Panc1 (cell line): ENCODE measurements around the gene LACTB.

Experiments
- POLR2AphosphoS5 ChIP-seq: IDR thresholded peaks from 2 replicates; pipeline ENCODE4 v1.6.1; 2012; ENCODE audit warnings: mild to moderate bottlenecking, low read depth, low read length, moderate library complexity
- REST ChIP-seq, 2 experiments: IDR thresholded peaks; 2 replicates each; pipeline ENCODE4 v1.6.1; 2011 to 2012; ENCODE audit warnings: low read depth in 2 of 2, control low read depth in 1 of 2, low read length in 1 of 2, mild to moderate bottlenecking in 1 of 2, moderate library complexity in 1 of 2; ENCODE audit not compliant: insufficient read depth in 1 of 2
- SIN3A ChIP-seq: IDR thresholded peaks from 2 replicates; pipeline ENCODE4 v1.6.1; 2012; ENCODE audit warnings: low read depth, mild to moderate bottlenecking, low read length, moderate library complexity, borderline replicate concordance; ENCODE audit not compliant: insufficient read depth
- TCF7L2 ChIP-seq: IDR thresholded peaks from 2 replicates; pipeline ENCODE4 v1.6.1; 2011; ENCODE audit warnings: mild to moderate bottlenecking, low read depth, low read length, inconsistent platforms
- TF ChIP-seq, protein P1 (sequence below): fragments of 450-650 bp; IDR thresholded peaks from 2 replicates; pipeline ENCODE4 v1.5.1; 2017; ENCODE audit warnings: mild to moderate bottlenecking

DNA sequence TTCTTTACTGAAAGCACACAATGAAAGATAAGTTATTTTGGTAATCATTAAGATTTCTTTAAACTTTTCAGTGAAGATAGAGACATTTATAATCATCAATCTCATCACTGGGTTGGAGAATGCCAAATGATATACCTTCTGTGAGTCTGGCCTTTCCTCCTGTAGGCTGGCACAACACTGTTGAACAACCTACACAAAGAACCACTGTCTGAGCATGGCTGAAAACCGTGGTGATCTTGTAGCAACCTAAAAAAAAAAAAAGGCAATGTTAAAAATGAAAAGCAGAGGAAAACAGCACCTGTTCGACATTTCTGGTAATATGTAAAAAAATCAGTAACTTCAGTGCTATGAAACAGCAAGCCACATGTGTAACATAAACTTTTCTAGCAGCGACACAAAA lies 33.8 kb downstream of the LACTB start:
- TF ChIP-seq, protein P1, sequence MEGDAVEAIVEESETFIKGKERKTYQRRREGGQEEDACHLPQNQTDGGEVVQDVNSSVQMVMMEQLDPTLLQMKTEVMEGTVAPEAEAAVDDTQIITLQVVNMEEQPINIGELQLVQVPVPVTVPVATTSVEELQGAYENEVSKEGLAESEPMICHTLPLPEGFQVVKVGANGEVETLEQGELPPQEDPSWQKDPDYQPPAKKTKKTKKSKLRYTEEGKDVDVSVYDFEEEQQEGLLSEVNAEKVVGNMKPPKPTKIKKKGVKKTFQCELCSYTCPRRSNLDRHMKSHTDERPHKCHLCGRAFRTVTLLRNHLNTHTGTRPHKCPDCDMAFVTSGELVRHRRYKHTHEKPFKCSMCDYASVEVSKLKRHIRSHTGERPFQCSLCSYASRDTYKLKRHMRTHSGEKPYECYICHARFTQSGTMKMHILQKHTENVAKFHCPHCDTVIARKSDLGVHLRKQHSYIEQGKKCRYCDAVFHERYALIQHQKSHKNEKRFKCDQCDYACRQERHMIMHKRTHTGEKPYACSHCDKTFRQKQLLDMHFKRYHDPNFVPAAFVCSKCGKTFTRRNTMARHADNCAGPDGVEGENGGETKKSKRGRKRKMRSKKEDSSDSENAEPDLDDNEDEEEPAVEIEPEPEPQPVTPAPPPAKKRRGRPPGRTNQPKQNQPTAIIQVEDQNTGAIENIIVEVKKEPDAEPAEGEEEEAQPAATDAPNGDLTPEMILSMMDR = no peak
- TF ChIP-seq REST (IDR thresholded peaks at IDR 0.05; ENCODE audit: insufficient read depth in 1 of 2, low read depth in 2 of 2, low read length in 1 of 2) (no peak), TCF7L2 (no peak), POLR2AphosphoS5 (no peak), SIN3A (no peak)
